GM12875 (cell line): Measurements from ENCODE around the gene MBL2.

Source experiments
- H3K4me3 ChIP-seq: one replicate; pipeline ENCODE4 v1.5.1; 2011; ENCODE audit warnings: low read depth, low read length, control low read depth
- TF ChIP-seq, protein P1 (sequence below): IDR thresholded peaks from 2 replicates; pipeline ENCODE4 v1.5.1; 2011; ENCODE audit warnings: low read depth, mild to moderate bottlenecking, control low read depth, inconsistent platforms, low read length, moderate library complexity, borderline replicate concordance; ENCODE audit not compliant: insufficient read depth

MBL2 gene

DNA sequence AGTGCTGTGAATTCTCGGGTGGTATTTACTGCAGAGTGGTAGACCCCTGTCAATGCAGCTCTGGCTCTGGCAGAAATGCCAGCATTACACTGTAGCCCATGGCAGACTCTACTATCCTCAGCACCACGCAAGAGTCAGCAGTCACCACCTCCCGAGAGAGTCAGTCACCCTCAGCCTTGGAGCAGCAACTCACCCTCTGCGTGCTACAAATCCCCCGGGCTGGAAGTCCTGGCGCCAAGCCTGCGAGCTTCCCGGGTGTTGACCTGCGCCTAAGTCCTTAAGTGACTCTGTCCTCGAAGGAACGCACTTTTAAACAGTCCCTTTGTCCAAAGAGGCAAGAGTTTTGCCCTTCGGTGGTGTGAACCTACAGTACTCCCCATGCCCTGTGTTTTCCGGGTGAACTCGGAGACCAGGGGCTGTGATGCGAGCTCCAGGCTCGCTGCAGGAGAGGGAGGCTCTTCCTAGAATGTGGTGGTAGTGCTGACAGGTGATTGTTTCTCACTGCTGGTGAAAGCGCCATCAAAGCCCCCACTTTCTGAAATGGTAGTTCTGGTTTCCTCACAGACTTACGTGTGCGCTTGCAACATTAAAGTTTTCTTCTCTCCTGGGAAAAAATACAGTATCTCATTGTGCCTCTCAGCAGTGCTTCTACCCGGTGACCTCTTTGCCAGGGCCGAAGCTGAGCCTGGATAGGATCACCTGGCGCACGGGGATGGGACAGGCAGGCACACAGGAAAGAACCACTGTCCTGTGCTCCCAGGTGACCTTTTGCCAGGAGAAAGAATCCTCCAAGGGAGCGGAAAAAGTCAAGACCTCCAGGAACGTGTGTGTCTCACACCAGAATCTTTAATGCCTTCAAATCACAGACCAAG lies 33.1 kb upstream of the MBL2 start:
- no peak overlapping the region for H3K4me3 ChIP-seq
- TF ChIP-seq, protein P1, sequence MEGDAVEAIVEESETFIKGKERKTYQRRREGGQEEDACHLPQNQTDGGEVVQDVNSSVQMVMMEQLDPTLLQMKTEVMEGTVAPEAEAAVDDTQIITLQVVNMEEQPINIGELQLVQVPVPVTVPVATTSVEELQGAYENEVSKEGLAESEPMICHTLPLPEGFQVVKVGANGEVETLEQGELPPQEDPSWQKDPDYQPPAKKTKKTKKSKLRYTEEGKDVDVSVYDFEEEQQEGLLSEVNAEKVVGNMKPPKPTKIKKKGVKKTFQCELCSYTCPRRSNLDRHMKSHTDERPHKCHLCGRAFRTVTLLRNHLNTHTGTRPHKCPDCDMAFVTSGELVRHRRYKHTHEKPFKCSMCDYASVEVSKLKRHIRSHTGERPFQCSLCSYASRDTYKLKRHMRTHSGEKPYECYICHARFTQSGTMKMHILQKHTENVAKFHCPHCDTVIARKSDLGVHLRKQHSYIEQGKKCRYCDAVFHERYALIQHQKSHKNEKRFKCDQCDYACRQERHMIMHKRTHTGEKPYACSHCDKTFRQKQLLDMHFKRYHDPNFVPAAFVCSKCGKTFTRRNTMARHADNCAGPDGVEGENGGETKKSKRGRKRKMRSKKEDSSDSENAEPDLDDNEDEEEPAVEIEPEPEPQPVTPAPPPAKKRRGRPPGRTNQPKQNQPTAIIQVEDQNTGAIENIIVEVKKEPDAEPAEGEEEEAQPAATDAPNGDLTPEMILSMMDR, result no peak

DNA sequence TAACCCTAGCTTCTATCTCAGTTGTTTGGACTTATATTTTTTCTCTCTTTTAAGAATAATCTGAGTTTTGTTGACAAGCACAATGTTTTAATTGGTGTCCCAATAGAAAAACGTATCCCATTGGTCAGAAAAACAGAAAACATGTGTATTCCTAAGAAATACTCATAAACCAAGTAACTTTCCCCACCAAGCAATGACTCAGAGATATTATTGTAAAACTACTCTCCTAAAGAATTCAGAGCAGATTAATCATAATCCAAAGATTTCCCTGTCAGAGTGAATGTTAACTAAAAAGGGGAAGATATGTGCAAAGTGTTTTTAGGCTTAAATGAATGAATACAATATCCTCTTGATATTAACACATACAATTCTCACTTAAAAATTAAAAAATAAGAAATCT lies 29.4 kb upstream of the MBL2 start:
- TF ChIP-seq, protein P1, result no peak
- H3K4me3 ChIP-seq, result no peak overlapping the region

DNA sequence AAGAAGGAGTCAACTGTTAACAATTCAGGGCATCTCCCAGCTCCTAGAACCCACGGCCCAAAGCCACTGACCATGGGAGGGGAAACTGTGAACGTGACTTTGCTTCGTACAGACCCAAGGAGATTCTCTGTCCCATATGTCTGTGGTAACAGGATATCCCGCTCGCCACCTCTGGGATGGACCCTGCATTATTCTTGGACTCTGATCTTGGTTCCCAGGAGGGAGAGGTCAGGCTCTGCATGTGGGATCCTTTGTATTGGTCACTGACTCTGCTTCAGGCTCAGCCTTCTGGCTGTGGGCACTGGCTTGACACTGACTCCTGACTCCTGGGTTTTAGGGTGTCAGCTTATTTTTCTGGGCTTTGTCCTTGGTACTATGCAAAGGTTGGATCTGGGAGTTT lies 13.5 kb upstream of the MBL2 start:
- no peak overlapping the region for H3K4me3 ChIP-seq
- TF ChIP-seq, protein P1, result no peak

DNA sequence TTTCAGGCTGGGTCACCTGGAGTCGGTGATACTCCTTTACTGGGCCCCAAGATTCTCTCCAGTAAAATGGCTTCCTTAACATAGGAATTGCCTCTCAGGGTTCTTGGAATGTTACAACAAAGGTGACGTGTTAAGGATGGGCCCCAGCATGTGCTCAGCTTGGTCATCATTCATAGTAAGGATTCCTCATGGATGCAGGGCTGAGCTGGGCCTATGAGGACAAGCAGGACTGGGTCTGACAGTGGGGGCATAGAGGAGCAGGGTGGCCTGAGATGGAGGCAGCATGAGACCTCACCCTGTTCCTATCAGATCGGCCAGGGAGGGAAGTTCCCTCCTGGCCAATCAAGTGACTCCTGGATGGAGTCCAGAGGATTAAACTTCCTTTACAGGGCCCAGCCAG lies 12.8 kb upstream of the MBL2 start:
- TF ChIP-seq, protein P1, result no peak
- no peak overlapping the region for H3K4me3 ChIP-seq

DNA sequence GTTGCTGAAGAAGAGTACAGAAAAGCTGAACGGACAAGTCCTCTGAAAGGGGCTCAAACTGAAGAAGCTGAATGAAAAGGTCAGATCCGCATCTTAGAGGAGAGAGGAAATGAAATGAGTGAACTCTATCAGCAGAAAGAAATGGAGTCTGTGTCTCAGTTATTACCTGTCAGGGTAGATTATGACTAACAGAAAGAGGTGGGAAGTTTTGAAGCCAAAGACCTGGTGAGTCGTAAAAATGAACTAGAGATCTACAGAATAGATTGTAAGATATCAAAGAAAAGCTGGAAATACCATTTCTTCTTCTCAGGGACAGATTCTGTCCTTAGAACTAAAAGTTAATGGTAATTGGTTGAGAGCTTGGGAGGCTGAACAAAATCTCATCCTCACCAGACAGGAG lies 11.1 kb upstream of the MBL2 start:
- H3K4me3 ChIP-seq, result no peak overlapping the region
- TF ChIP-seq, protein P1, result no peak

DNA sequence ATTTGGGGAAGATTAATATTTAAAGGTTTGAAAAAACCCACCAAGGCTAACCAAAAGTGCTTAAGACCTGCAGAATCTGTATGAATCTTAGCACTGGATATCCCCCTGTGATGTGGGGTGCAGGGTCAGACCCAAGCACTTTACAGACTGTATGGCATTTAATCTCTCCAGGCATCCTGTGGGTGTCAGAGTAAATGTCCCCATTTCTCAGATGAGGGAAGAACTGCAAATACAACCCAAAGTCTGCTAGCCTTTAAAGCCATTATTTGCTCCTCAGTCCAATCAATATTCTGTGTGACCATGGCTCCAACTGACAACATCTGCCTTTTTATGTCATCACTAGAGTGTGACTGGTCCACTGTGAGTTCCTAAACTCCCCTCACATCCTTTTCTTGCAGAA lies 10.0 kb upstream of the MBL2 start:
- TF ChIP-seq, protein P1, result no peak
- H3K4me3 ChIP-seq, result no peak overlapping the region
